WTC11 (cell line): ENCODE measurements around the gene CASP8. TPM values are rescaled to one million over a fixed set of nuclear protein-coding genes. Genes with fewer than 3 reads are reported as not detected.

Experiments
- ATAC-seq: fragments of 200-7000 bp; cut with Tn5 transposase; 2 replicates; pipeline ENCODE4 v1.10.0; 2021; ENCODE audit warnings: mild to moderate bottlenecking, moderate library complexity
- CTCF ChIA-PET: fragments of 300-600 bp; sonication (Branson Sonifier 250); formaldehyde crosslinking; loops from one replicate; lab custom pipeline; 2021; ENCODE audit warnings: antibody characterized with exemption; lab: Charles Lee
- POLR2A ChIA-PET: fragments of 350-600 bp; sonication (Branson Sonifier 250); formaldehyde crosslinking; loops from one replicate; lab custom pipeline; 2021; ENCODE audit warnings: antibody characterized with exemption; lab: Charles Lee
- DNase-seq: peaks from one replicate; pipeline ENCODE4 v3.0.0; 2021; ENCODE audit warnings: low spot score
- H3K27ac Mint-ChIP-seq: 2 replicates; pipeline ENCODE4 v1.8.0; 2021; ENCODE audit warnings: mixed read lengths
- H3K27me3 Mint-ChIP-seq: 2 replicates; pipeline ENCODE4 v1.8.0; 2021; ENCODE audit warnings: low read depth, mild to moderate bottlenecking, moderate library complexity, mixed read lengths
- H3K36me3 Mint-ChIP-seq: 2 replicates; pipeline ENCODE4 v1.8.0; 2021; ENCODE audit warnings: mixed read lengths
- H3K4me1 Mint-ChIP-seq: 2 replicates; pipeline ENCODE4 v1.8.0; 2022; ENCODE audit warnings: mixed read lengths
- H3K4me3 Mint-ChIP-seq: 2 replicates; pipeline ENCODE4 v1.8.0; 2021; ENCODE audit warnings: mild to moderate bottlenecking, moderate library complexity, mixed read lengths
- H3K9me3 Mint-ChIP-seq: 2 replicates; pipeline ENCODE4 v1.8.0; 2021; ENCODE audit warnings: mixed read lengths
- FOXJ3 ChIP-seq: sonication (generic); formaldehyde crosslinking; IDR thresholded peaks from 2 replicates; pipeline ENCODE4 v1.9.0; 2021; ENCODE audit warnings: missing genetic modification reagents, mild to moderate bottlenecking, borderline replicate concordance
- FOXP1 ChIP-seq: sonication (generic); formaldehyde crosslinking; IDR thresholded peaks from 2 replicates; pipeline ENCODE4 v1.8.0; 2022; ENCODE audit warnings: missing genetic modification reagents, mild to moderate bottlenecking, moderate library complexity, borderline replicate concordance
- GTF2I ChIP-seq: fragments of 250-450 bp; sonication (Bioruptor Pico); conservative IDR thresholded peaks from 2 replicates; pipeline ENCODE4 v1.4.0; 2021; ENCODE audit warnings: mild to moderate bottlenecking
- HMGA2 ChIP-seq: fragments of 250-450 bp; sonication (Bioruptor Pico); IDR thresholded peaks from 2 replicates; pipeline ENCODE4 v1.4.0; 2021; ENCODE audit warnings: mild to moderate bottlenecking, moderate library complexity
- JAZF1 ChIP-seq: fragments of 250-450 bp; sonication (Bioruptor Pico); IDR thresholded peaks from 2 replicates; pipeline ENCODE4 v1.9.0; 2021; ENCODE audit warnings: moderate library complexity, mild to moderate bottlenecking, inconsistent platforms
- MYBL2 ChIP-seq: sonication (generic); formaldehyde crosslinking; IDR thresholded peaks from 2 replicates; pipeline ENCODE4 v1.8.1; 2023; ENCODE audit warnings: mild to moderate bottlenecking, moderate library complexity, missing genetic modification reagents
- NFATC4 ChIP-seq: fragments of 250-450 bp; sonication (Bioruptor Pico); IDR thresholded peaks from 2 replicates; pipeline ENCODE4 v1.9.0; 2021; ENCODE audit warnings: mild to moderate bottlenecking
- NFE2L1 ChIP-seq: sonication (generic); formaldehyde crosslinking; IDR thresholded peaks from 2 replicates; pipeline ENCODE4 v1.8.1; 2023; ENCODE audit warnings: missing genetic modification reagents
- NR2C2 ChIP-seq: sonication (generic); formaldehyde crosslinking; IDR thresholded peaks from 2 replicates; pipeline ENCODE4 v1.8.0; 2022; ENCODE audit warnings: mild to moderate bottlenecking, missing genetic modification reagents
- OVOL2 ChIP-seq: fragments of 250-450 bp; sonication (Bioruptor Pico); IDR thresholded peaks from 2 replicates; pipeline ENCODE4 v1.9.0; 2021; ENCODE audit warnings: mild to moderate bottlenecking, borderline replicate concordance
- RORB ChIP-seq: fragments of 250-450 bp; sonication (Bioruptor Pico); IDR thresholded peaks from 2 replicates; pipeline ENCODE4 v1.9.0; 2021; ENCODE audit warnings: mild to moderate bottlenecking
- SMAD3 ChIP-seq: sonication (generic); formaldehyde crosslinking; IDR thresholded peaks from 2 replicates; pipeline ENCODE4 v1.8.0; 2022; ENCODE audit warnings: missing genetic modification reagents, mild to moderate bottlenecking, borderline replicate concordance
- SMAD4 ChIP-seq: sonication (generic); formaldehyde crosslinking; IDR thresholded peaks from 2 replicates; pipeline ENCODE4 v1.8.0; 2022; ENCODE audit warnings: mild to moderate bottlenecking, missing genetic modification reagents
- TCF7 ChIP-seq: sonication (generic); formaldehyde crosslinking; IDR thresholded peaks from 2 replicates; pipeline ENCODE4 v1.8.0; 2022; ENCODE audit warnings: mild to moderate bottlenecking, low read depth, missing genetic modification reagents, moderate library complexity
- ZNF232 ChIP-seq: sonication (generic); formaldehyde crosslinking; IDR thresholded peaks from 2 replicates; pipeline ENCODE4 v1.8.0; 2022; ENCODE audit warnings: mild to moderate bottlenecking, missing genetic modification reagents
- ZNF263 ChIP-seq: sonication (generic); formaldehyde crosslinking; IDR thresholded peaks from 2 replicates; pipeline ENCODE4 v1.8.1; 2022; ENCODE audit warnings: low read depth, mild to moderate bottlenecking, moderate library complexity, missing genetic modification reagents
- ZNF416 ChIP-seq: fragments of 250-450 bp; sonication (Bioruptor Pico); IDR thresholded peaks from 2 replicates; pipeline ENCODE4 v1.9.0; 2021; ENCODE audit warnings: mild to moderate bottlenecking, inconsistent platforms
- total RNA-seq: library from RNA; stranded (reverse); gene quantifications from 3 replicates; pipeline ENCODE4 v1.2.3, GENCODE V29; 2021
- TF ChIP-seq, protein P1 (sequence below): fragments of 250-450 bp; sonication (Bioruptor Pico); IDR thresholded peaks from 2 replicates; pipeline ENCODE4 v1.8.0; 2021; ENCODE audit warnings: mild to moderate bottlenecking
- TF ChIP-seq, protein P2 (sequence below): sonication (generic); formaldehyde crosslinking; IDR thresholded peaks from 2 replicates; pipeline ENCODE4 v1.8.0; 2023; ENCODE audit warnings: missing genetic modification reagents
- TF ChIP-seq, protein P3 (sequence below): sonication (generic); formaldehyde crosslinking; IDR thresholded peaks from 2 replicates; pipeline ENCODE4 v1.8.0; 2022; ENCODE audit warnings: mild to moderate bottlenecking, missing genetic modification reagents
- TF ChIP-seq, protein P4 (sequence below): sonication (generic); formaldehyde crosslinking; IDR thresholded peaks from 2 replicates; pipeline ENCODE4 v1.8.1; 2022; ENCODE audit warnings: mild to moderate bottlenecking, missing genetic modification reagents, moderate library complexity, borderline replicate concordance
- TF ChIP-seq, protein P5 (sequence below): sonication (generic); formaldehyde crosslinking; IDR thresholded peaks from 2 replicates; pipeline ENCODE4 v1.8.0; 2022; ENCODE audit warnings: missing genetic modification reagents
- TF ChIP-seq, protein P6 (sequence below): sonication (generic); formaldehyde crosslinking; IDR thresholded peaks from 2 replicates; pipeline ENCODE4 v1.8.0; 2023; ENCODE audit warnings: mild to moderate bottlenecking, missing genetic modification reagents

CASP8 gene
- total RNA-seq, 1 experiment from 2014 or later: 4.4 TPM

DNA sequence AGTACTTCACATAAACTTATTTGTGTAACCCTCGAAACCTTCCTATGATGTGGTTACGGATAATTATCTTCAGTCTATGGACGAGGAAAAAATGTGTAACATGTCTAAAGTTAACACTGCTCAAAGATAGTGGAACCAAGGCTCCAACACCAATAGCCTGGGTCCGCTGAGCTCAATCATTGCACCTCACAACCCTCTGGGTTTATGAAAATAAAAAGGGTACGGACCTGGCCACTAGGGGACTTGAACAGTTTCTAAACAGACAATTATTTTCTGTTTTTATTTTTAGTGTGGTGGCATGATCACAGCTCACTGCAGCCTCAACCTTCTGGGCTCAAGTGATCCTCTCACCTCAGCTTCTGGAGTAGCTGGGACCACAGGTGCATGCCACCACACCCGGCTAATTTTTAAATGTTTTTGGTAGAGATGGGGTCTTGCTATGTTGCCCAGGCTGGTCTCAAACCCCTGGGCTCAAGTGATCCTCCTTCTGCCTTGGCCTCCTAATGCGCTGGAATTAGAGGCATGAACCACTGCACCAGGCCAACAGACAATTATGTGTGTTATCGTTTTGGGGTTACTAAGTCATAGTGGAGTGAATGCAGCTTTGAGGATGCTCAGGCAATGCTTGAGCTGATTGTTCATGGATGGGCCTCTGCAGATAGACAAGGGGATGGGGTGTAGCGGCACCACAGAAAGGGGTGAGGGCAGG lies 10.1 kb downstream of the CASP8 start:
- Mint-ChIP-seq H3K36me3 (no peaks in the 10 kb centered on the region), H3K27me3 (no peaks in the 10 kb centered on the region)
- DNase-seq: no peak
- TF ChIP-seq HMGA2 (no peak), JAZF1 (CRISPR knock-in tag) (no peak), NFE2L1 (no peak), SMAD3 (CRISPR knock-in tag) (no peak)
- TF ChIP-seq, protein P1, sequence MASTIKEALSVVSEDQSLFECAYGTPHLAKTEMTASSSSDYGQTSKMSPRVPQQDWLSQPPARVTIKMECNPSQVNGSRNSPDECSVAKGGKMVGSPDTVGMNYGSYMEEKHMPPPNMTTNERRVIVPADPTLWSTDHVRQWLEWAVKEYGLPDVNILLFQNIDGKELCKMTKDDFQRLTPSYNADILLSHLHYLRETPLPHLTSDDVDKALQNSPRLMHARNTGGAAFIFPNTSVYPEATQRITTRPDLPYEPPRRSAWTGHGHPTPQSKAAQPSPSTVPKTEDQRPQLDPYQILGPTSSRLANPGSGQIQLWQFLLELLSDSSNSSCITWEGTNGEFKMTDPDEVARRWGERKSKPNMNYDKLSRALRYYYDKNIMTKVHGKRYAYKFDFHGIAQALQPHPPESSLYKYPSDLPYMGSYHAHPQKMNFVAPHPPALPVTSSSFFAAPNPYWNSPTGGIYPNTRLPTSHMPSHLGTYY (CRISPR knock-in tag): no peak
- TF ChIP-seq, protein P2, sequence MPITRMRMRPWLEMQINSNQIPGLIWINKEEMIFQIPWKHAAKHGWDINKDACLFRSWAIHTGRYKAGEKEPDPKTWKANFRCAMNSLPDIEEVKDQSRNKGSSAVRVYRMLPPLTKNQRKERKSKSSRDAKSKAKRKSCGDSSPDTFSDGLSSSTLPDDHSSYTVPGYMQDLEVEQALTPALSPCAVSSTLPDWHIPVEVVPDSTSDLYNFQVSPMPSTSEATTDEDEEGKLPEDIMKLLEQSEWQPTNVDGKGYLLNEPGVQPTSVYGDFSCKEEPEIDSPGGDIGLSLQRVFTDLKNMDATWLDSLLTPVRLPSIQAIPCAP: no peak
- TF ChIP-seq, all 79 proteins: peak for 0
- H3K4me1 Mint-ChIP-seq: no peaks in the 10 kb centered on the region
- no peak overlapping the region for H3K4me3 Mint-ChIP-seq
- POLR2A ChIA-PET: no interaction called here
- no peaks in the 10 kb centered on the region for H3K9me3 Mint-ChIP-seq
- no peak for ATAC-seq
- CTCF ChIA-PET: interaction anchor here (0.9 to 1.1 kb wide), 2 partner anchors 38 to 73 kb away, joined by 3 read pairs; no protein-coding TSS in a partner anchor
- H3K27ac Mint-ChIP-seq: no peak overlapping the region

DNA sequence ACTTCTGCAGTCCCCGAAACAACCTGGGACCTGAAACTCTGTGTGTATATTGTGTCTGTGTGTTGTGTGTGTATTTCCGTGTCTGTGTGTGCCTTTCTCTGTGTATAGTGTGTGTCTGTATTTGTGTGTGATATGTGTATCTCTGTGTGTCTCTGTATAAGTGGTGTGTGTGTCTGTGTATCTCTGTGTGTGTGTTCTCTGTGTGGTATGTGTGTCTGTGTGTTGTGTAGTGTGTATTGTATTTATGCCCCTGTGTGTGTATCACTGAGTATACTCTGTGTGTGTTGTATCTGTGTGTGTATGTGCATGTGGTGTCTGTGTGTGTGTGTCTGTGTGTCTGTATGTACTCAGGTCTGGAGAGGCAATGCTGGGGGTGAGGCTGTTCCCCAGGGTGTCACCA lies 11.6 kb downstream of the CASP8 start:
- ChIA-PET POLR2A (no interaction called here), CTCF (no interaction called here)
- TF ChIP-seq GTF2I (CRISPR knock-in tag) (no peak), NR2C2 (CRISPR knock-in tag) (no peak), FOXJ3 (no peak), MYBL2 (no peak), RORB (CRISPR knock-in tag) (no peak), FOXP1 (no peak), ZNF232 (CRISPR knock-in tag) (no peak)
- TF ChIP-seq, protein P3, sequence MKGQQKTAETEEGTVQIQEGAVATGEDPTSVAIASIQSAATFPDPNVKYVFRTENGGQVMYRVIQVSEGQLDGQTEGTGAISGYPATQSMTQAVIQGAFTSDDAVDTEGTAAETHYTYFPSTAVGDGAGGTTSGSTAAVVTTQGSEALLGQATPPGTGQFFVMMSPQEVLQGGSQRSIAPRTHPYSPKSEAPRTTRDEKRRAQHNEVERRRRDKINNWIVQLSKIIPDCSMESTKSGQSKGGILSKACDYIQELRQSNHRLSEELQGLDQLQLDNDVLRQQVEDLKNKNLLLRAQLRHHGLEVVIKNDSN: no peak
- TF ChIP-seq, protein P4, sequence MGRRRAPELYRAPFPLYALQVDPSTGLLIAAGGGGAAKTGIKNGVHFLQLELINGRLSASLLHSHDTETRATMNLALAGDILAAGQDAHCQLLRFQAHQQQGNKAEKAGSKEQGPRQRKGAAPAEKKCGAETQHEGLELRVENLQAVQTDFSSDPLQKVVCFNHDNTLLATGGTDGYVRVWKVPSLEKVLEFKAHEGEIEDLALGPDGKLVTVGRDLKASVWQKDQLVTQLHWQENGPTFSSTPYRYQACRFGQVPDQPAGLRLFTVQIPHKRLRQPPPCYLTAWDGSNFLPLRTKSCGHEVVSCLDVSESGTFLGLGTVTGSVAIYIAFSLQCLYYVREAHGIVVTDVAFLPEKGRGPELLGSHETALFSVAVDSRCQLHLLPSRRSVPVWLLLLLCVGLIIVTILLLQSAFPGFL (CRISPR knock-in tag): no peak
- no peaks in the 10 kb centered on the region for H3K27me3 Mint-ChIP-seq
- no peak overlapping the region for H3K4me3 Mint-ChIP-seq
- DNase-seq (no peak), ATAC-seq (no peak)
- no peaks in the 10 kb centered on the region for H3K9me3 Mint-ChIP-seq
- H3K4me1 Mint-ChIP-seq: no peaks in the 10 kb centered on the region
- no peaks in the 10 kb centered on the region for H3K36me3 Mint-ChIP-seq
- H3K27ac Mint-ChIP-seq: peak overlapping the region; percentile 0; the same call in 1 of the 2 replicates

DNA sequence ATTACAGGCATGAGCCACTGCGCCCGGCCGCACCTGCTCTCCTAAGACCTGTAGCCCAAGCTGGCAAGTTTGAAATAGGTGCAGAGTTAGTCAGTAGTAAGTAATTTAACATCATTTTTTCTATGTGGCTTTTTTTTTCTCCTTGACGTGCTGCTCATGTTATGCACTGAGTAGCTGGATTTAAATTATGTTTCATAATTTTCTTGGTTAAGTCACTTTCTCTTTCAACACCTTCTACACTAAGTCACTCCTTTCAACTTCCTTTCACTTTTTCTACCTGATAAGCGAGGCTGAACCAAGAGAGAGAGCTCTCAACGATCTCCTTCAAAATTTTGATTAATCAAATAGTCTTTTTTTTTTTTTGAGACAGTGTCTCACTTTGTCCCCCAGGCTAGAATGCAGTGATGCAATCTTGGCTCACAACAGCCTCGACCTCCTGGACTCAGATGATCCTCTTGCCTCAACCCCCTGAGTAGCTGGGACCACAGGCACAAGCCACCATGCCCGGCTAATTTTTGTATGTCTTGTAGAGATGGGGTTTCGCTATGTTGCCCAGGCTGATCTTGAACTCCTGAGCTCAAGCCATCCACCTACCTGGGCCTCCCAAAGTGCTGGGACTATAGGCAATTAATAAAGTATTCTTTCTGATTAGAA lies 13.1 kb downstream of the CASP8 start:
- no peak for DNase-seq
- Mint-ChIP-seq H3K9me3 (no peaks in the 10 kb centered on the region), H3K27ac (no peak overlapping the region), H3K4me3 (no peak overlapping the region), H3K27me3 (no peaks in the 10 kb centered on the region), H3K36me3 (no peaks in the 10 kb centered on the region), H3K4me1 (no peaks in the 10 kb centered on the region)
- POLR2A ChIA-PET: no interaction called here
- CTCF ChIA-PET: interaction anchor here (0.9 to 1.1 kb wide), 2 partner anchors 41 to 90 kb away, joined by 3 read pairs; partner anchors contain the start of gene CASP10
- ATAC-seq: no peak
- TF ChIP-seq, protein P5, sequence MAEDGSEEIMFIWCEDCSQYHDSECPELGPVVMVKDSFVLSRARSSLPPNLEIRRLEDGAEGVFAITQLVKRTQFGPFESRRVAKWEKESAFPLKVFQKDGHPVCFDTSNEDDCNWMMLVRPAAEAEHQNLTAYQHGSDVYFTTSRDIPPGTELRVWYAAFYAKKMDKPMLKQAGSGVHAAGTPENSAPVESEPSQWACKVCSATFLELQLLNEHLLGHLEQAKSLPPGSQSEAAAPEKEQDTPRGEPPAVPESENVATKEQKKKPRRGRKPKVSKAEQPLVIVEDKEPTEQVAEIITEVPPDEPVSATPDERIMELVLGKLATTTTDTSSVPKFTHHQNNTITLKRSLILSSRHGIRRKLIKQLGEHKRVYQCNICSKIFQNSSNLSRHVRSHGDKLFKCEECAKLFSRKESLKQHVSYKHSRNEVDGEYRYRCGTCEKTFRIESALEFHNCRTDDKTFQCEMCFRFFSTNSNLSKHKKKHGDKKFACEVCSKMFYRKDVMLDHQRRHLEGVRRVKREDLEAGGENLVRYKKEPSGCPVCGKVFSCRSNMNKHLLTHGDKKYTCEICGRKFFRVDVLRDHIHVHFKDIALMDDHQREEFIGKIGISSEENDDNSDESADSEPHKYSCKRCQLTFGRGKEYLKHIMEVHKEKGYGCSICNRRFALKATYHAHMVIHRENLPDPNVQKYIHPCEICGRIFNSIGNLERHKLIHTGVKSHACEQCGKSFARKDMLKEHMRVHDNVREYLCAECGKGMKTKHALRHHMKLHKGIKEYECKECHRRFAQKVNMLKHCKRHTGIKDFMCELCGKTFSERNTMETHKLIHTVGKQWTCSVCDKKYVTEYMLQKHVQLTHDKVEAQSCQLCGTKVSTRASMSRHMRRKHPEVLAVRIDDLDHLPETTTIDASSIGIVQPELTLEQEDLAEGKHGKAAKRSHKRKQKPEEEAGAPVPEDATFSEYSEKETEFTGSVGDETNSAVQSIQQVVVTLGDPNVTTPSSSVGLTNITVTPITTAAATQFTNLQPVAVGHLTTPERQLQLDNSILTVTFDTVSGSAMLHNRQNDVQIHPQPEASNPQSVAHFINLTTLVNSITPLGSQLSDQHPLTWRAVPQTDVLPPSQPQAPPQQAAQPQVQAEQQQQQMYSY (CRISPR knock-in tag): no peak
- TF ChIP-seq TCF7 (CRISPR knock-in tag) (no peak), NFATC4 (CRISPR knock-in tag) (no peak), ZNF416 (CRISPR knock-in tag) (no peak), OVOL2 (CRISPR knock-in tag) (no peak), SMAD4 (CRISPR knock-in tag) (no peak), ZNF263 (CRISPR knock-in tag) (no peak)
- TF ChIP-seq, protein P6, sequence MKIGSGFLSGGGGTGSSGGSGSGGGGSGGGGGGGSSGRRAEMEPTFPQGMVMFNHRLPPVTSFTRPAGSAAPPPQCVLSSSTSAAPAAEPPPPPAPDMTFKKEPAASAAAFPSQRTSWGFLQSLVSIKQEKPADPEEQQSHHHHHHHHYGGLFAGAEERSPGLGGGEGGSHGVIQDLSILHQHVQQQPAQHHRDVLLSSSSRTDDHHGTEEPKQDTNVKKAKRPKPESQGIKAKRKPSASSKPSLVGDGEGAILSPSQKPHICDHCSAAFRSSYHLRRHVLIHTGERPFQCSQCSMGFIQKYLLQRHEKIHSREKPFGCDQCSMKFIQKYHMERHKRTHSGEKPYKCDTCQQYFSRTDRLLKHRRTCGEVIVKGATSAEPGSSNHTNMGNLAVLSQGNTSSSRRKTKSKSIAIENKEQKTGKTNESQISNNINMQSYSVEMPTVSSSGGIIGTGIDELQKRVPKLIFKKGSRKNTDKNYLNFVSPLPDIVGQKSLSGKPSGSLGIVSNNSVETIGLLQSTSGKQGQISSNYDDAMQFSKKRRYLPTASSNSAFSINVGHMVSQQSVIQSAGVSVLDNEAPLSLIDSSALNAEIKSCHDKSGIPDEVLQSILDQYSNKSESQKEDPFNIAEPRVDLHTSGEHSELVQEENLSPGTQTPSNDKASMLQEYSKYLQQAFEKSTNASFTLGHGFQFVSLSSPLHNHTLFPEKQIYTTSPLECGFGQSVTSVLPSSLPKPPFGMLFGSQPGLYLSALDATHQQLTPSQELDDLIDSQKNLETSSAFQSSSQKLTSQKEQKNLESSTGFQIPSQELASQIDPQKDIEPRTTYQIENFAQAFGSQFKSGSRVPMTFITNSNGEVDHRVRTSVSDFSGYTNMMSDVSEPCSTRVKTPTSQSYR (CRISPR knock-in tag): no peak
